ENCODE measurements around the gene ADRM1. TPM values are rescaled to one million over a fixed set of nuclear protein-coding genes. Genes with fewer than 3 reads are reported as not detected.

The ADRM1 gene
- total RNA-seq, 1 experiment from 2014 or later, result 452 TPM

DNA sequence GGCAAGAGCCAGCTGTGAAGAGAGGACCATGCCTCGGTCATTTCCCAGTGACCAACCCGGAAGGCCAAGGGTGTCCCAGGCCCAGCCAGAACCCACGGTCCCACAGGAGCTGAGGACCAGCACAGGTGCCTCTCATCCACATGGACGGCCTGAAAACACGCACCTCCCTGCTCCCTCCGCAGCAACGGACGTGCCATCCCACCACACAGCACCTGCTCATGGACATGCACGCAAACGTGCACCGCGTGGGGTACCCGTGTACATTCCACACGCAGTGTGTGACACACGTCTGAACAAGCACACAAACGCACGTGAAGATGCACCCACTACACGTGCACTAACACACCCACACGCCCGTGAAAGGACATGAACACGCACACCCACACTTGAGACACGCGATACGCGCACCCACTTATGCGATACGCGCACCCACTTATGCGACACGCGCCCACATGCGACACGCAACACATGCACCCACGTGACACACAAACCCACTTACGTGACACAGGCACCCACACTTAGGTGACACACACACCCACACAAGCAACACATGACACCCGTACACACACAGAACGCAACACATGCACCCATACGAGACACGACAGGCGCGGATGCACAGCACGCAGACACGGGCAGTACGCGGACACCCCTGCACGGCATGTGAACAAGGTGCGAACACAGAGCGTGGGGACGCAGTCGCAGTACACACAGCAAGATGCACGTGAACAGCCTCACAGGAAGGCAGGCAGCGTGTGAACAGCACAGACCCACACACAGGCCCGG lies 34.2 kb downstream of the ADRM1 start:
- no peak for DNase-seq (ENCODE audit: low read depth)

- no peak for DNase-seq (ENCODE audit: low read depth)
Measured at GRCh38 chr20:62337558-62338293, 34.9 kb downstream of the ADRM1 start.

DNA sequence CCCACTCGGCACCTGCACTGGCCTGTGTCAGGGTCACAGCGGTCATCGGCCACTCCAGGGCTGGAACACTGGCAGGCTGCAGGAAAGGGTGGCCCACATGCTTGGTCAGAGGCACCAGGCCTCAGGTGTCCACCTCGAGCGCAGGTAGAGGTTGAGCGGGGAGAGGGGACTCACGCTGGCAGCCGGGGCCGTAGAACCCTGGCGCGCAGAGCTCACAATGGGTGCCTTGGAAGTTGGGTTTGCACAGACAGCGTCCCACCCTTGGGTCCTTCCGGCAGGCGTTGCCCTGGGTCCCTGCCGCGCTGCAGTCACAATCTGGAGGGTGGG lies 35.5 kb downstream of the ADRM1 start:
- no peak for DNase-seq (ENCODE audit: low read depth)

- no peak for DNase-seq (ENCODE audit: low read depth)
Measured at GRCh38 chr20:62339647-62340062, 36.9 kb downstream of the ADRM1 start.

DNA sequence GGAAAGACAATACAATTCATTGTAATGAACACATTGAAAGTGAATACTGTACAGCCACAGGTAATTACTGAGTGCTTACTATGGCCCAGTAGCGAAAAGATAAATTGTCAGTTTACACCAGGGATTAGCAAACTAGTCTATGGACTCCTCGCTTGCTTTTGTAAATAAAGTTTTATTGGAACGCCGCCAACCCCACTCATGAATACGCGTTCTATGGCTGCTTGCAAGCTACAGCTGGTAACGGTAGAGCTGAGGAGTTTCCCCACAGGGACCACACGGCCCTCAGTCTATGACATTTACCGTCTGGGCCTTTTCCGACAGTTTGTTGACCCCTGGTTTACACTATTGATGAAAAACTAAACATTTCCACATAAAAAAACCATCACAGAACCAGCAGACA lies 40.1 kb downstream of the ADRM1 start:
- DNase-seq (ENCODE audit: low read depth), result no peak

DNA sequence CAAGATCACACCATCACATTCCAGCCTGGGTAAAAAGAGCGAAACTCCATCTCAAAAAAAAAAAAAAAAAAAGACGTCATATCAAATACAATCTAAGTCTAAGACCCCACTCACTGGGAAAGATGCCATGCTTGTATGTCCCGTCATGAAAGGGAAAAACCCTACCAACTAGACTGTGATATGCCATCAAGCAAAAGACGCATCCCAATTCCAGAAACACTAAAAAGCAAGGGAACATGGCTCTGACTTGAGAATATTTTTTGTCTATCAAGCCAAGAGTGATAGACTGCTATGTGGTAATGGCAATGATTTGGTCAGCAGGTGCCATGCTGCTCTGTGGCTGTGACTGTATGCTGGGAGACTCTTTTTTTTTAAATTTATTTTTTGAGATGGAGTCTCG lies 41.3 kb downstream of the ADRM1 start:
- DNase-seq (ENCODE audit: low read depth), result no peak

DNA sequence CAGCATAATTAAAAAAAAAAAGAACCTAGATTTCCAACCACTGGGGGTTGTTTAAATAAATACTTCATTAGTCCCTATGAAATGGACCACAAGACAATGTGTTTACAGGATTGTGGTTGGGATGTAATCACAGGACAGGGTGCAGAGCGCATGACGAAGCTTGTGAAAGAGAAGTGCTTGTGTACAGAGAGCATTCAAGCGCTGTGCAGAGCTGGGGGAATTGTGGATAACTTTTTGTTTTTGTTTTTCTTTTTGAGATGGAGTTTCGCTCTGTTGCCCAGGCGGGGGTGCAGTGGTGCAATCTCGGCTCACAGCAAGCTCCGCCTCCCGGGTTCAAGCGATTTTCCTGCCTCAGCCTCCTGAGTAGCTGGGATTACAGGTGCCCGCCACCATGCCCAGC lies 42.0 kb downstream of the ADRM1 start:
- DNase-seq (ENCODE audit: low read depth), result no peak

DNA sequence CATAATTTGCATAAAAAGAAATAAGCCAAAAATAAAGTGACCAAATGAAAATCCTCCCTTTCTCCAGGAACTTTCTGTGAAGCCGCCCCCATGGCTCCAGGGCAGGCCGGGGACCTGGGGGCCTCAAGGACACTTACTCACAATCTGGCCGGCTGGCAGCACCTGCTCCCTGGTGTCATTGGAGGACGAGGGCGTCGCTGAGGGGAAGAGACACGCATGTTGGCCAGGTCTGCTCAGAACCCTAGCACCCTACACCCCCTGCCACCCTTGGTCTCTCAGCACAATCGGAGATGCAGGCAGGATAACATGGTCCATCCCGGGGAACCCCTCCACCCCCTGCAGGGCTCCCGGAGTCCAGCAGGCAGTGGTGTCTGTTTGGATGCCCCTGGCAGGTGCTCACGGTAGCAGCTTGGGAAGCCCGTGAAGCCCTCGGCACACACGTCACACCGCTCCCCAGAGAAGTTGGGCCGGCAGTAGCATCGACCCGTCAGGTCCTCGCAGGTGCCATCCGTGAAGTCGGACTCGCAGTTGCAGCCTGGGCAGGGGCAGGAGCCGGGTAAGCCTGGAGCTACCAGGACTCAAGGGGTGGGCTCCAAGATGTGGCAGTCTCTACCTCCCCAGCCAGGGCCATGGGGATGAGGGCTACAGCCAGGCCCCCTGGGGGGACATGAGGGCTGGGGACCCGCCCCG lies 43.0 kb downstream of the ADRM1 start:
- no peak for DNase-seq (ENCODE audit: low read depth)

- DNase-seq (ENCODE audit: low read depth), result no peak
Measured at GRCh38 chr20:62346398-62347150, 43.8 kb downstream of the ADRM1 start.

DNA sequence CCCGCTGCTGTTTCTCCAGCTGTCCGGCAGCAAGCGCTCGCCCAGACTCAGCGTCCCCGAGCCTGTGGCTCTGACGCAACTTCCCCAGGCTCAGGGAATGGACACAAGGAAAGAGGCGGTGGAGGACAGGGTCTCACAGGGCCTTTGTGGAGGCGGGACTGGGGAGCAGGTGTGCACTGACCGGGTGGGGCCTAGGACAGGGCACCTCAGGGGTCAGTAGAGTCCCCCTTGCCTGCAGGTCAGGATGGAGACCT lies 44.3 kb downstream of the ADRM1 start:
- DNase-seq (ENCODE audit: low read depth), result no peak

- DNase-seq (ENCODE audit: low read depth), result no peak
Measured at GRCh38 chr20:62347445-62347844, 44.6 kb downstream of the ADRM1 start.

GRCh38 chr20:62348604-62349003 lies 45.8 kb downstream of the ADRM1 start:
- DNase-seq (ENCODE audit: low read depth), result no peak

GRCh38 chr20:62349556-62350097 lies 46.8 kb downstream of the ADRM1 start:
- DNase-seq (ENCODE audit: low read depth), result no peak

GRCh38 chr20:62350098-62350628 lies 47.4 kb downstream of the ADRM1 start:
- DNase-seq (ENCODE audit: low read depth), result peak; percentile 60

- DNase-seq (ENCODE audit: low read depth), result no peak
Measured at GRCh38 chr20:62350629-62351422, 48.0 kb downstream of the ADRM1 start.

DNA sequence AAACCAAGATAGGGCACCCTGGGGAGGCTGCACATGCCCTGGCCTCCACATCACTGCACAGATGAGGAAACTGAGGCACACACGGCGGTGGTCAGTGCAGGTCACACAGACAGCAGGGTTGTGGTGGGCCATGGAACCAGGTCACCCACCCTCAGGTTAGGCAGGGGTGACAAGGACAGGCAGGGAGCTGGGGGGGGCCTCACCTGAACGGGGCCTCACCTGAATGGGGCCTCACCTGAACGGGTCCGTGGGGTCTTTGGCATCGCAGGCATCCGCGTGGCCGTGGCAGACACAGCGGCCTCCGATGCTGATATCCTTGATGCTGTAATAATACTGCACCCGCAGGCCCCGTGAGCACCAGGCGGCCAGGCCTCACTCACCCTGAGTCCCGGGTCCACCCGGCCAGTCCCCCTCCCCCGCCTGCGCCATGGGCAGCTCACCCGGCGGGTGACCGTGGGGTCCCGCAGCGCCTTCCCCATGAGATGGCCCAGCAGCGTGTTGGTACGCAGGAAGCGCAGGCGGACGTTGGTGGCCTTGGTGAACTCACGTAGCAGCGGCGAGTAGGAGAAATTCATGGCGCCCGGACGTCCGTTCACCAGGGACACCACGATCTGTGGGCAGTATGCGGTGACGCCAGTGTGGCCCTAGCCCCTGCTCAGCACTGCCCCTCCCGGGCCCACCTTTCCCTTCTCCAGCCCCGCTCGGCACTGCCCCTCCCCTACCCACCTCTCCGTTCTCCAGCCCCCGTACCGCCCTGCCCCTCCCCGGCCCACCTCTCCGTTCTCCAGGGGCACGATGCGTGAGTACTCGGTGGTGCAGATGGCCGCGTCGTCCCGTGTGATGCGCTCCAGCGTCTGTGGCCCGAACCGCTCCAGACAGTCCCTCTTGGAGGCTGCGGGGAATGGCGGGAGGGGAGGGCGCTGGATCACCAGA lies 48.9 kb downstream of the ADRM1 start:
- DNase-seq (ENCODE audit: low read depth), result no peak

- no peak for DNase-seq (ENCODE audit: low read depth)
Measured at GRCh38 chr20:62352402-62353288, 49.8 kb downstream of the ADRM1 start.

DNA sequence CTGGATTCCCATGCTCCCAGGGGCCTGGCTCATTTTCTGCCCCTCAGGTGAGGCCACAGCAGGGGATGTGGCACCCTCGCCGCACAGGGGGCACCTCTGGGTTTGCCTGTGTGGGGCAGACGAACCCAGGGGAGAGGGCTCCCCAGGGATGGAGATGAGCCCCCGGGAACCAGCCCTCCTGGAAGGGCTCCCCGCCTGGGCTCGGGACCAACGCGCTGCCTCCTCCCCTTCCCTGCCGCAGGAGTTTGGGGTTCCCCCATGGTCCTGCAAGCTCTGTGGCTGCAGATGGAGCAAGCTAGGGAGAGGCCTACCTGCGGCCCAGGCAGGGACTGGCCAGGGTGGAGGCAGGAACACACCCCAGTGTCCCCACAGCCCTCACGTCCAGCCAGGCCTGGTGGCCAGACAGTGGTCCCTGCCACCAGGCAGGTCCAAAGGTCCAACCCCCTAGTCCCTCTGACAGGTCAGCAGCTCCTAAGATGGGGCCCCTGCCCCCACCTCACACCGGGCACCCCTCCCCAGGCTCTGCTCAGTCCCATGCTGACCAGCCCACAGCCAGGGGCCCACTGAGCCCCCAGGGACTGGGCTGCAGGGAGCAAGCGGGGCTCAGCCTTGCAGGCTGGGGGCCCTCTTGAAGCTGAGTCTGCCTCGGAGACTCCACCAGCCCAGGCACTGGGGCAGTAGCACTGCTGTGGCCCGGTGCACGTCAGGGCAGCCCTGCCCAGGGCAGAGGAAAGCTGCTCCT lies 50.7 kb downstream of the ADRM1 start:
- DNase-seq (ENCODE audit: low read depth), result no peak

Data from HT1080 (cell line).